OCI-LY7 (cell line): ENCODE results near the gene PFKFB3. TPM values are rescaled to one million over a fixed set of nuclear protein-coding genes. Genes with fewer than 3 reads are reported as not detected.

Source experiments
- BruUV-seq: library from RNA; stranded (reverse); fragments of 400-500 nt; replicated peaks from 2 replicates; lab custom pipeline; 2021; lab: Mats Ljungman, UMichigan
- CTCF ChIA-PET: fragments of 300-600 bp; sonication (Branson Sonifier 250); formaldehyde crosslinking; loops from one replicate; lab custom pipeline; 2022; ENCODE audit warnings: antibody characterized with exemption; ENCODE audit not compliant: unreplicated experiment; lab: Charles Lee
- POLR2A ChIA-PET: fragments of 300-600 bp; sonication (Branson Sonifier 250); formaldehyde crosslinking; loops from one replicate; lab custom pipeline; 2022; ENCODE audit warnings: antibody characterized with exemption; lab: Charles Lee
- DNase-seq: peaks from one replicate; pipeline ENCODE4 v3.0.0-alpha.2; 2015; ENCODE audit warnings: low spot score
- H2AFZ ChIP-seq: fragments of 200-600 bp; sonication (generic), shearing (Covaris generic); 2 replicates; pipeline ENCODE4 v1.6.1; 2014; ENCODE audit warnings: mild to moderate bottlenecking, antibody characterized with exemption, low read length, moderate library complexity
- H3K27ac ChIP-seq: fragments of 200-600 bp; sonication (generic); 2 replicates; pipeline ENCODE4 v1.5.1; 2014; ENCODE audit warnings: mixed run types, low read depth, mild to moderate bottlenecking, moderate library complexity, low read length, inconsistent platforms; ENCODE audit not compliant: poor library complexity, severe bottlenecking
- H3K36me3 ChIP-seq: fragments of 200-600 bp; sonication (generic); 2 replicates; pipeline ENCODE4 v1.6.1; 2014; ENCODE audit warnings: mild to moderate bottlenecking, antibody characterized with exemption, low read length, moderate library complexity, mixed read lengths; ENCODE audit not compliant: insufficient read depth
- H3K4me1 ChIP-seq: fragments of 200-600 bp; sonication (generic); 2 replicates; pipeline ENCODE4 v1.5.1; 2014; ENCODE audit warnings: mild to moderate bottlenecking, low read length; ENCODE audit not compliant: insufficient read depth, poor library complexity, severe bottlenecking
- H3K4me2 ChIP-seq: fragments of 200-600 bp; sonication (generic); 2 replicates; pipeline ENCODE4 v1.6.1; 2014; ENCODE audit warnings: mild to moderate bottlenecking, low read length
- H3K4me3 ChIP-seq: fragments of 200-600 bp; sonication (generic); 2 replicates; pipeline ENCODE4 v1.5.1; 2014; ENCODE audit warnings: mild to moderate bottlenecking, low read depth, low read length; ENCODE audit not compliant: poor library complexity, severe bottlenecking
- H3K79me2 ChIP-seq: fragments of 200-600 bp; sonication (generic); 2 replicates; pipeline ENCODE4 v1.6.1; 2016; ENCODE audit warnings: low read depth, mild to moderate bottlenecking, low read length, moderate library complexity, mixed read lengths; ENCODE audit not compliant: insufficient read depth
- H3K9me2 ChIP-seq: fragments of 200-600 bp; sonication (generic); 2 replicates; pipeline ENCODE4 v1.6.1; 2016; ENCODE audit warnings: mild to moderate bottlenecking, low read length, mixed read lengths; ENCODE audit not compliant: insufficient read depth
- H3K9me3 ChIP-seq: fragments of 200-600 bp; sonication (generic); 2 replicates; pipeline ENCODE4 v1.6.1; 2014; ENCODE audit warnings: mild to moderate bottlenecking, mixed run types, low read length, mixed read lengths
- H4K20me1 ChIP-seq: fragments of 200-600 bp; sonication (generic); 2 replicates; pipeline ENCODE4 v1.6.1; 2014; ENCODE audit warnings: mild to moderate bottlenecking, antibody characterized with exemption, low read length, moderate library complexity, mixed read lengths; ENCODE audit not compliant: insufficient read depth
- CTCF ChIP-seq: fragments of 200-600 bp; sonication (generic); conservative IDR thresholded peaks from 2 replicates; pipeline ENCODE4 v1.5.1; 2014; ENCODE audit warnings: mild to moderate bottlenecking, antibody characterized with exemption, low read length, moderate library complexity, mixed read lengths
- EZH2phosphoT487 ChIP-seq: fragments of 200-600 bp; sonication (generic); IDR thresholded peaks from 2 replicates; pipeline ENCODE4 v1.6.1; 2018; ENCODE audit warnings: low read depth, borderline replicate concordance, mild to moderate bottlenecking, mixed run types, antibody characterized with exemption, low read length, moderate library complexity, mixed read lengths
- intact Hi-C: fragments of 100-400 bp; cut with micrococcal nuclease; formaldehyde crosslinking; loops from one replicate; pipeline ENCODE4 v1.10.0; 2022; ENCODE audit not compliant: unreplicated experiment
- total RNA-seq, 2 experiments: library from RNA; depleted of rRNA in 1 of 2; stranded (reverse); fragments of >200 nt in 1 of 2; shearing (Covaris generic) in 1 of 2; gene quantifications; 2 replicates each; pipeline ENCODE4 v1.2.3, GENCODE V29; 2014 to 2022

PFKFB3 gene
- total RNA-seq, 2 experiments from 2014 or later = 33.7 to 50.7 TPM

DNA sequence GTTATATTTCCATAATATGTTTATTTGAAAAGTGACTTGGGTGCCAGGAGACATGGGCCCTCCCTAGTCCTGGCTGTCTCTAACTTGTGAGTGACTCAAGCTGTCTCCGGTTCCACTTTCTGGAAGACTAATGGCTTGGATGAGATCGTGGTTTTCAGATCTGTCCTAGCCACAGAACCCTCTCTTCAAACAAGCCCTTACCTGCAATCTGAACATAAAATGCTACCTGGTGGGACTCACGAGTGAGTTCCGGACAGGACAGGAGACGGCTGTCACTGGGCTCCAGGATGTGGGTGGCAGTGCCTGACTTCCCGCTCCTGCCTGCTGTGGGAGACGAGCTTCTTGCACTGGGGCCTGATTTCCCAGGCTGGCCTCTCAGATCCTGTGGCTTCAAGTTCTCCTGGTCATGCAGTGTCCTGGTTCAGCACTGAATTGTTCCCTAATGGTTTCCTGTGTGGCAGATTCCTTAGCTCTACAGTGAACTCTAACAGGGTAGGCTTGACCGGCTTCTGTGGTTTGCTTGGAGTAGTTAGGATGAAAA, 26.0 kb upstream of the PFKFB3 start:
- no peaks in the 10 kb centered on the region for H3K79me2 ChIP-seq

DNA sequence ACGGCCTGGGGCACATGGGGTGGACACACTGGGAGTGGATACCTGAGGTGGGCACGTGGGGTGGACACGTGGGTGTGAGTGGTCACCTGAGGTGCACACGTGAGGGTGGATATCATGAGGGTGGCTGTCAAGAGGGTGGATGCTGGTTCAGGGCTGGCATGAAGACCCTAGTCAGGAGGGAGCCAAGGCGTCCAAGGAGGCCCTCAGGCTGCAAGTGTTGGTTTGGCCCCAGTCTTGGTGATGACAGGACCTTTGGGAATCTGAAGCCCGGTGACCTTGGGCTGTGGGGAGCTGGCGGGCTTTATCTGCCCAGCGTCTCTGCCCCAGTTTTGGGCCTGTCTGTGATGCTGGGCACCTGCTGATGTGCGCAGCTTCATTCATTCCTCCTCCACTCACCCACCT, 24.9 kb upstream of the PFKFB3 start:
- Histone ChIP-seq H3K9me3 (no peaks in the 10 kb centered on the region), H3K4me1 (peaks cover 4% of the 10 kb centered on the region), H2AFZ (no peak overlapping the region), H3K79me2 (no peaks in the 10 kb centered on the region), H3K27ac (no peak overlapping the region), H3K9me2 (no peaks in the 10 kb centered on the region), H4K20me1 (0 out of 2 replicates have a peak, but pooled peaks cover 4% of the 10 kb centered on the region), H3K4me3 (no peak overlapping the region), H3K4me2 (no peak overlapping the region), H3K36me3 (no peaks in the 10 kb centered on the region)
- ChIA-PET POLR2A (no interaction called here), CTCF (no interaction called here)
- TF ChIP-seq CTCF (no peak), EZH2phosphoT487 (no peak)
- no peak for DNase-seq
- BruUV-seq = no TSS peak
- intact Hi-C loops = no loop called here

More for the DNA sequence above, 26.0 kb upstream of the PFKFB3 start:
- Histone ChIP-seq H2AFZ (no peak overlapping the region), H3K4me2 (no peak overlapping the region), H3K27ac (no peak overlapping the region), H4K20me1 (0 out of 2 replicates have a peak, but pooled peaks cover 4% of the 10 kb centered on the region), H3K9me3 (no peaks in the 10 kb centered on the region), H3K4me3 (no peak overlapping the region), H3K4me1 (no peaks in the 10 kb centered on the region), H3K9me2 (no peaks in the 10 kb centered on the region), H3K36me3 (no peaks in the 10 kb centered on the region)
- BruUV-seq = no TSS peak
- intact Hi-C loops = no loop called here
- ChIA-PET CTCF (no interaction called here), POLR2A (interaction anchor here (0.5 kb wide), 1 partner anchor 23 kb away, joined by 3 read pairs; no protein-coding TSS in a partner anchor)
- TF ChIP-seq EZH2phosphoT487 (no peak), CTCF (no peak)
- no peak for DNase-seq

DNA sequence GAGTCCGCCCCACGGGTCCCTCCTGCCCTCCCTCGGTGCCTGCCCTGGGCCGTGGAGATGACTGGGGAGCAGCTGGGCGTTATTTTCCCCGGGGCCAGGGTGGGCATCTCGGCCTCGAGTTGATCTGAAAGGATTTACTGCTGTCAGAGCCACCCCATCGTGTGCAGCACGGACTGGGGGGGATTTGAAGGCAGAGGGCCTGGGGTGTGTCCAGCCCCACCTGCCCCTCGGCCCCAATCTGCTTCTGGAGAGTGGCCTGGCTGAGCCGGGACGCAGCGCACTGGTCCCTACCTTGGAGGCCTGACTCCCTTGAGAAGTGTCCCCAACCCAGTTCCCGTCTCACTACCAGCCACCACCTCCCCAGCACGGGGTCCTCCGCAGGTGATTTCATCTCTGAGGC, 24.2 kb upstream of the PFKFB3 start:
- Histone ChIP-seq H3K9me3 (no peaks in the 10 kb centered on the region), H3K9me2 (no peaks in the 10 kb centered on the region), H3K4me3 (no peak overlapping the region), H3K36me3 (no peaks in the 10 kb centered on the region), H3K79me2 (no peaks in the 10 kb centered on the region), H2AFZ (no peak overlapping the region), H4K20me1 (0 out of 2 replicates have a peak, but pooled peaks cover 4% of the 10 kb centered on the region), H3K4me1 (peaks cover 8% of the 10 kb centered on the region), H3K27ac (no peak overlapping the region), H3K4me2 (no peak overlapping the region)
- no TSS peak for BruUV-seq
- no peak for DNase-seq
- CTCF ChIA-PET = no interaction called here
- POLR2A ChIA-PET = interaction anchor here (1.0 kb wide), 1 partner anchor 24 kb away, joined by 4 read pairs; the partner anchor contains the start of gene PFKFB3
- intact Hi-C loops = no loop called here
- no peak for TF ChIP-seq EZH2phosphoT487
- TF ChIP-seq CTCF = no peak
